GM12865 (cell line): ENCODE results near the gene CALML5.

Experiments used
- DNase-seq: peaks from one replicate; pipeline ENCODE4 v3.0.0; 2010; ENCODE audit warnings: low read depth
- H3K4me3 ChIP-seq: 2 replicates; pipeline ENCODE4 v1.5.1; 2011; ENCODE audit warnings: mild to moderate bottlenecking, low read depth, low read length, control low read depth
- TF ChIP-seq, protein P1 (sequence below): IDR thresholded peaks from 2 replicates; pipeline ENCODE4 v1.5.1; 2011; ENCODE audit warnings: low read length, control low read depth, low read depth, inconsistent platforms; ENCODE audit not compliant: insufficient read depth; ENCODE audit errors: missing control alignments

Gene CALML5

DNA sequence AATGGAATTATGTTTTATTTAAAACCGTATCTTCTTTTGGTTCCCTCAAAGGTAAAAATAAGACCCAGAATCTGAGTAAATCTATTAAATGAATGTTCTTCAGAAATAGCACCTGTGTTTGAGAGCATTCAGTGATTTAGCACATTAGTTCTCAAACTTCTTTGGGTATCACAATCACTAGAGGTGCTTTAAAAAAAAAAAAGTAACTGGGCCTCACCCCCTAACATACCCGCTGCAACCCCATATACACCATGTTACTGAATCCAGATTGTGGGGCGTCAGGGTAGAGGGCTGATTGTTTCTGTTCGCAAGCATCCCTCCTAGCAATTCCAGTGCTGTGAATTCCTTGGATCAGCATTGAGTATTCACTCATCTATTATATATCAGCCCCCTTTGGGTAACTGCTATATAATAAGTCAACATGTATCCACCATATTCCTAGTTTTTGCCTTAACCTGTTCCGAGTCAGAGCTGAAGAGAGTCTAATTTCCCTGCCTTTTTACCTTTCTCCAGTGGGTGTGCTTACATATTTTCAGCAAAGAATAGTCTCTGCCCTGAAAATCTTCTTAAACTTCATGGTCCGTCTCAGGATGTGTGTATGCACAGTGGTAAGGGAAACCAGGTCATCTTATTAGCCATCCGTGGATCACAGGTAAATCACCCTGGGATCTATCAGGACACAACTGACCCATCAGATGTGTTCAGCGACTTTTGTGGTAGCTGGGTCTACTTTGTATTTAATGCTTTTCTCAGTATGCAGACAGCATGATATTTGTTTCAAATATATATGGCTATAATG is 40.2 kb downstream of the CALML5 start:
- DNase-seq = no peak
- TF ChIP-seq, protein P1, sequence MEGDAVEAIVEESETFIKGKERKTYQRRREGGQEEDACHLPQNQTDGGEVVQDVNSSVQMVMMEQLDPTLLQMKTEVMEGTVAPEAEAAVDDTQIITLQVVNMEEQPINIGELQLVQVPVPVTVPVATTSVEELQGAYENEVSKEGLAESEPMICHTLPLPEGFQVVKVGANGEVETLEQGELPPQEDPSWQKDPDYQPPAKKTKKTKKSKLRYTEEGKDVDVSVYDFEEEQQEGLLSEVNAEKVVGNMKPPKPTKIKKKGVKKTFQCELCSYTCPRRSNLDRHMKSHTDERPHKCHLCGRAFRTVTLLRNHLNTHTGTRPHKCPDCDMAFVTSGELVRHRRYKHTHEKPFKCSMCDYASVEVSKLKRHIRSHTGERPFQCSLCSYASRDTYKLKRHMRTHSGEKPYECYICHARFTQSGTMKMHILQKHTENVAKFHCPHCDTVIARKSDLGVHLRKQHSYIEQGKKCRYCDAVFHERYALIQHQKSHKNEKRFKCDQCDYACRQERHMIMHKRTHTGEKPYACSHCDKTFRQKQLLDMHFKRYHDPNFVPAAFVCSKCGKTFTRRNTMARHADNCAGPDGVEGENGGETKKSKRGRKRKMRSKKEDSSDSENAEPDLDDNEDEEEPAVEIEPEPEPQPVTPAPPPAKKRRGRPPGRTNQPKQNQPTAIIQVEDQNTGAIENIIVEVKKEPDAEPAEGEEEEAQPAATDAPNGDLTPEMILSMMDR = no peak
- no peak overlapping the region for H3K4me3 ChIP-seq

GRCh38 chr10:5458425-5458824 is 40.9 kb downstream of the CALML5 start:
- no peak for DNase-seq
- H3K4me3 ChIP-seq = no peak overlapping the region
- TF ChIP-seq, protein P1 = no peak

DNA sequence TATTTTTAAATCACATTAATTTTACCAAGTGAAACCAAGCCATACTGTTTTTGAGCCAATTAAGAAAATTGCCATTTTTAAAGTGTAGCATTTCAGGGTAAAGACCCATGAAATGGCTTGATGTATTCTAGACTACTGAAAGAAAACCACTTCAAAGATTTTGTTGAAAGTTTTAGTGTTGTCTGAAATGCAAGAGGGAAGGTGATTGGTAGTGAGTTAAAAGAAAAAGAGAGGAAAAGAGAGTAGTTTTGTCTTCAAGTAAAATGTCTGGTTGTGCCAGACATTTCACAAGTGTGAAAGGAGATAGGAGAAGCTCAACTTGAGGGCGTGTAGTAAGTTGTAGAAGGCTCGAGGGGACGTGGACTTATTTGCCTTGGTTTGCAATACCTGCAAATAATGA is 41.6 kb downstream of the CALML5 start:
- no peak for DNase-seq
- TF ChIP-seq, protein P1 = no peak
- no peak overlapping the region for H3K4me3 ChIP-seq

- TF ChIP-seq, protein P1 = no peak
- no peak for DNase-seq
- no peak overlapping the region for H3K4me3 ChIP-seq
These were observed 42.8 kb downstream of the CALML5 start for GRCh38 chr10:5456563-5456962.

DNA sequence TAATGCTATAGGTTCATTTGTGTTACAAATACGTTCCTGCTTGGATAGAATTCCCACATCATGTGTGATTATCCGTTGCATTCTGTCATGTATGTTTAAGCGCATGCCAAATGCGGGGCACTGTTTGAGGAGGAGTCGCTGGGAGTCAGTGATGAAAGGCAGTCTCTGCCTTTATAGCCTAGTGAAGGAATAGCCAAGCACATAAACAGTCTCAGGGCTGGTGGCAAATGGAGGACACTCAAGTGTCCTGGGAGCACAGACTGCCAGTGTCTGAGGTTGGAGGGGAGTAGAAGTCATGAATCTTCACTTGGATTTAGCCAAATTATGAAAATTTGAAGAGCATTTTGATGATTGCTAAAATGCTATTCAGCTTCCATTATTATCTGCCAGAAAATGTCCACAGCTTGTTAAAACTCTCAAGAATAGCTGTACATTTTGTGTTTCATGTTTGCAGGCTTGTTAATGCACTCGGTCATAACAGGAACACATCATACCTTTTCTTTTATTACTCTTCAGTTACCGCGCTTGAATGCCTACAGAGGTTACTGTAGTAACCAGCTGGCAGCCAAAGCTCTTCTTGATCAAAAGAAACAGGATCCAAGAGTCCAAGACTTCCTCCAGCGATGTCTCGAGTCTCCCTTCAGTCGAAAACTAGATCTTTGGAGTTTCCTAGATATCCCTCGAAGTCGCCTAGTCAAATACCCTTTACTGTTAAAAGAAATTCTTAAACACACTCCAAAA is 45.5 kb downstream of the CALML5 start:
- TF ChIP-seq, protein P1 = no peak
- no peak for DNase-seq
- no peak overlapping the region for H3K4me3 ChIP-seq

DNA sequence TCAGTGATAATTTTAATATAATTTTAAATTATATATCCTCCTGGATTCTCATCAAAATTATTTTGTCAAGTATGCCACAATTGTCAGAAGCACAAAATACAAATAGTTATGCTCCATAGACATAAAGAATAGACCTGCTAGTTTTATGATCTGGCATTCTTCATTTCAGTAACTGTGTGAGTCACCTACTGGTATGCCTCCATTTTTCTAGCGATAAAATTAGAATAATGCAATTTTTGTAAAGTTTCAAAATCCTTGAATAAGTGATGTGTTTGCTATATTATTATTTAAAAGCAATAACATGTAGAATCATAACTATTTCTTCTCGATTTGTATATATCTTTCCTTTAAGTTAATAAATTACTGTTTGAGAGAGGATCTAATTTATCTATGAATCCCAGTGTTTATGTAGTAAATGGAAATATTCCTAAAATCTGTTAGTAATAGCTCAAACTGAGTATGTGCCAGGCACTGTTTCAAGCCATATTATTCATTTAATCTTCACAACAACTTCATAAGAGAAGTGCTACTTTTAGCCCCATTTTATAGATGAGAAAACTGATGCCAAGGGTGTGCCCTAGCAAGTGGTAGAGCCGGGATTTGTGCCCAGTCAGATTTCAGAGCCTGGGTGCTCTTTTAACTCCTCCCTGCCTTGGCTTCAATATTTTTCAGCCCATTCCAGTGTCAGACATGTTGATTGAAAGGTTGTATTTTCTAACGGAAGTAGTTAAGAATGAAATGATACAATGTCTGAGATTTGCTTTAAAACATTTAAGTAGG is 48.6 kb downstream of the CALML5 start:
- TF ChIP-seq, protein P1 = no peak

More for the DNA sequence above, 48.6 kb downstream of the CALML5 start:
- no peak for DNase-seq
- H3K4me3 ChIP-seq = no peak overlapping the region
